ENCODE measurements around the gene CACNA2D2. TPM values are rescaled to one million over a fixed set of nuclear protein-coding genes. Genes with fewer than 3 reads are reported as not detected.

CACNA2D2 gene
- total and polyA plus RNA-seq, 2 of the 13 experiments (the other 11 are each of a cell fraction or from before 2014, with no cell fraction given): not detected

GRCh38 chr3:50358911-50359759, 144.3 kb downstream of the CACNA2D2 start, which contains the start of gene TMEM115 (continued):
- TF ChIP-seq PRPF4 (IDR thresholded peaks at IDR 0.05; ENCODE audit: low read depth, low read length, poor library complexity, severe bottlenecking): no peak
- peak; percentile 96 for TF ChIP-seq GMEB1 (CRISPR knock-in tag; IDR thresholded peaks at IDR 0.05; ENCODE audit: borderline replicate concordance)
- no peak for TF ChIP-seq NBN (conservative IDR thresholded peaks at IDR 0.05)
- no peak for TF ChIP-seq TRIM22 (IDR thresholded peaks at IDR 0.05)
- no peak for TF ChIP-seq ZNF75D (CRISPR knock-in tag; IDR thresholded peaks at IDR 0.05; ENCODE audit: borderline replicate concordance)
- TF ChIP-seq ZKSCAN8 (CRISPR knock-in tag; IDR thresholded peaks at IDR 0.05; ENCODE audit: borderline replicate concordance): no peak
- TF ChIP-seq ZNF136 (CRISPR knock-in tag; IDR thresholded peaks at IDR 0.05; ENCODE audit: low read depth): no peak; the same call in 1 of the 2 replicates
- no peak for TF ChIP-seq ZNF644 (CRISPR knock-in tag; IDR thresholded peaks at IDR 0.05; ENCODE audit: low read depth)
- peak; percentile 86; the same call in 1 of the 2 replicates for TF ChIP-seq ZNF773 (CRISPR knock-in tag; IDR thresholded peaks at IDR 0.05; ENCODE audit: borderline replicate concordance)
- no peak for TF ChIP-seq MTA3 (CRISPR knock-in tag; IDR thresholded peaks at IDR 0.05)
- no peak; the same call in 1 of the 2 replicates for TF ChIP-seq NCOA2 (CRISPR knock-in tag; IDR thresholded peaks at IDR 0.05)
- TF ChIP-seq DMTF1 (CRISPR knock-in tag; IDR thresholded peaks at IDR 0.05): no peak
- no peak for TF ChIP-seq SMARCE1 (IDR thresholded peaks at IDR 0.05; ENCODE audit: borderline replicate concordance)
- TF ChIP-seq KLF12 (CRISPR knock-in tag; IDR thresholded peaks at IDR 0.05; ENCODE audit: borderline replicate concordance): peak; percentile 35; the same call in 1 of the 2 replicates
- TF ChIP-seq PATZ1 (CRISPR knock-in tag; IDR thresholded peaks at IDR 0.05): peak; percentile 54
- TF ChIP-seq NR3C1 (CRISPR knock-in tag; IDR thresholded peaks at IDR 0.05): 0 out of 2 replicates have a peak, but pooled peaks have one; percentile 68
- TF ChIP-seq PLSCR1 (CRISPR knock-in tag; IDR thresholded peaks at IDR 0.05; ENCODE audit: borderline replicate concordance): no peak
- peak; percentile 68 for TF ChIP-seq KLF6 (CRISPR knock-in tag; IDR thresholded peaks at IDR 0.05)
- TF ChIP-seq TERF1 (CRISPR knock-in tag; IDR thresholded peaks at IDR 0.05): no peak
- TF ChIP-seq ISX (CRISPR knock-in tag; conservative IDR thresholded peaks at IDR 0.05): no peak

Measured in HepG2 (cell line).